Stomach (tissue), 9 donors: ENCODE results near the gene CCT3. TPM values are rescaled to one million over a fixed set of nuclear protein-coding genes. Genes with fewer than 3 reads are reported as not detected.

Source experiments
- DNase-seq, 2 donors: peaks; one replicate each; pipeline versions ENCODE4 v3.0.0 to v3.0.0-alpha.2; 2013 to 2019
- H3K27ac ChIP-seq, 5 donors: fragments of 200-600 bp in 4 of 5; sonication (generic) in 4 of 5; one replicate each; pipeline ENCODE4 v1.5.1; 2013 to 2019; ENCODE audit warnings: mild to moderate bottlenecking in 1 of 5, moderate library complexity in 1 of 5
- H3K27me3 ChIP-seq, 3 donors: fragments of 200-600 bp; sonication (generic); one replicate each; pipeline ENCODE4 v1.5.1; 2017 to 2019; ENCODE audit warnings: mixed run types in 1 of 3
- H3K36me3 ChIP-seq, 4 donors: fragments of 200-600 bp; sonication (generic); 1 replicate in 3 of 4; 2 replicates in 1 of 4; pipeline ENCODE4 v1.5.1; 2016 to 2019
- H3K4me1 ChIP-seq, 4 donors: fragments of 200-600 bp; sonication (generic); one replicate each; pipeline ENCODE4 v1.5.1; 2016 to 2019
- H3K4me3 ChIP-seq, 4 donors: fragments of 200-600 bp; sonication (generic) in 3 of 4; one replicate each; pipeline ENCODE4 v1.5.1; 2016 to 2019; ENCODE audit warnings: mild to moderate bottlenecking in 1 of 4
- H3K9me3 ChIP-seq, 4 donors: fragments of 200-600 bp; sonication (generic); one replicate each; pipeline ENCODE4 v1.5.1; 2016 to 2019
- CTCF ChIP-seq, 7 experiments: fragments of 450-650 bp in 4 of 7; fragments of 200-600 bp in 3 of 7; sonication (generic) in 3 of 7; IDR thresholded peaks; one replicate each; pipeline ENCODE4 v1.5.1; 2016 to 2019; ENCODE audit warnings: antibody characterized with exemption in 7 of 7, control low read depth in 2 of 7, mild to moderate bottlenecking in 1 of 7
- EP300 ChIP-seq: sonication (generic); formaldehyde crosslinking; IDR thresholded peaks from one replicate; pipeline ENCODE4 v1.6.1; 2017; ENCODE audit warnings: antibody characterized with exemption
- POLR2A ChIP-seq, 4 donors: fragments of 450-650 bp; IDR thresholded peaks; one replicate each; pipeline ENCODE4 v1.6.1; 2016; ENCODE audit warnings: antibody characterized with exemption in 4 of 4, control low read depth in 2 of 4, mild to moderate bottlenecking in 1 of 4, moderate library complexity in 1 of 4
- POLR2AphosphoS5 ChIP-seq, 3 donors: sonication (generic); formaldehyde crosslinking; IDR thresholded peaks; one replicate each; pipeline ENCODE4 v1.6.1; 2016; ENCODE audit warnings: antibody characterized with exemption in 3 of 3
- WGBS, 5 donors: extraction: QIAGEN DNeasy Blood & Tissue Kit in 3 of 5; methylation state at CpG; one replicate each; pipeline versions ENCODE4 v1.1.5 to v1.1.7; 2013 to 2018; 5-methylcytosine and 5-hydroxymethylcytosine counted together
- intact Hi-C: fragments of 100-400 bp; cut with DNase I; formaldehyde crosslinking; loops from one replicate; pipeline ENCODE4 v1.15.1; 2023; ENCODE audit warnings: low total_unique reads
- polyA plus RNA-seq, 3 donors: library from polyadenylated mRNA; stranded (reverse); fragments of 200-250 nt; gene quantifications; one replicate each; pipeline ENCODE4 v1.2.3, GENCODE V29; 2013
- total RNA-seq, 5 donors: library from RNA; depleted of rRNA; stranded (reverse); fragments of >200 nt; gene quantifications; one replicate each; pipeline versions ENCODE4 v1.1.0 to v1.2.3, GENCODE V29; 2014 to 2016
- donor health status: healthy with polysubstance abuse.
- donor health status: Bipolar disorder and iron deficiency.
- donor health status: healthy.

Gene CCT3
- total and polyA plus RNA-seq, 8 donors = 39.1 to 252 (median 119) TPM

GRCh38 chr1:156279837-156280236, 58.3 kb downstream of the CCT3 start:
- WGBS, 5 donors = 79 to 93% (median 89%) methylated on average over 3 of the region's 3 CpGs
- H3K36me3 ChIP-seq = peaks cover 40 to 53% (median 44%) of the 10 kb centered on the region in 4 donors
- H3K4me3 ChIP-seq = no peak overlapping the region
- TF ChIP-seq CTCF (IDR thresholded peaks at IDR 0.05) (no peak), POLR2AphosphoS5 (IDR thresholded peaks at IDR 0.05) (no peak), EP300 (no peak)
- intact Hi-C loops = no loop called here
- H3K4me1 ChIP-seq = peaks cover 24 to 48% (median 42%) of the 10 kb centered on the region in 4 donors
- H3K9me3 ChIP-seq = no peaks in the 10 kb centered on the region
- no peak for DNase-seq
- H3K27ac ChIP-seq = no peak overlapping the region
- no peaks in the 10 kb centered on the region for H3K27me3 ChIP-seq

- Histone ChIP-seq H3K36me3 (peaks cover 69 to 82% (median 73%) of the 10 kb centered on the region in 4 donors), H3K27ac (peak overlapping the region in 2 of 5 donors; percentile 20 to 32), H3K27me3 (no peaks in the 10 kb centered on the region), H3K9me3 (no peaks in the 10 kb centered on the region), H3K4me1 (peaks cover 17 to 27% (median 22%) of the 10 kb centered on the region in 4 donors), H3K4me3 (no peak overlapping the region)
- intact Hi-C loops = no loop called here
- WGBS, 5 donors = 70 to 89% (median 86%) methylated on average over 6 of the region's 6 CpGs
- no peak for TF ChIP-seq POLR2AphosphoS5 (IDR thresholded peaks at IDR 0.05)
- no peak for TF ChIP-seq EP300
- no peak for TF ChIP-seq POLR2A (IDR thresholded peaks at IDR 0.05)
- TF ChIP-seq CTCF (IDR thresholded peaks at IDR 0.05) = no peak
- no peak for DNase-seq
These were observed 61.1 kb downstream of the CCT3 start for GRCh38 chr1:156276966-156277381.

- H3K9me3 ChIP-seq = no peaks in the 10 kb centered on the region
- peaks cover 13 to 23% (median 18%) of the 10 kb centered on the region in 4 donors for H3K4me1 ChIP-seq
- peaks cover 73 to 86% (median 77%) of the 10 kb centered on the region in 4 donors for H3K36me3 ChIP-seq
- H3K27me3 ChIP-seq = no peaks in the 10 kb centered on the region
- H3K4me3 ChIP-seq = no peak overlapping the region
- H3K27ac ChIP-seq = peak overlapping the region in 2 of 5 donors; percentile 20 to 32
- intact Hi-C loops = no loop called here
- TF ChIP-seq EP300 (no peak), POLR2A (IDR thresholded peaks at IDR 0.05) (no peak), CTCF (IDR thresholded peaks at IDR 0.05) (no peak), POLR2AphosphoS5 (IDR thresholded peaks at IDR 0.05) (no peak)
- DNase-seq = no peak
These were observed 61.6 kb downstream of the CCT3 start for GRCh38 chr1:156276532-156276931.

- H3K27ac ChIP-seq = no peak overlapping the region
- intact Hi-C loops = no loop called here
- no peaks in the 10 kb centered on the region for H3K27me3 ChIP-seq
- DNase-seq = no peak
- no peak overlapping the region for H3K4me3 ChIP-seq
- 87 to 97% (median 96%) methylated on average over 3 of the region's 3 CpGs for WGBS, 5 donors
- no peaks in the 10 kb centered on the region for H3K9me3 ChIP-seq
- TF ChIP-seq POLR2A (IDR thresholded peaks at IDR 0.05) (no peak), CTCF (IDR thresholded peaks at IDR 0.05) (no peak), POLR2AphosphoS5 (IDR thresholded peaks at IDR 0.05) (no peak), EP300 (no peak)
- no peaks in the 10 kb centered on the region for H3K4me1 ChIP-seq
- H3K36me3 ChIP-seq = peaks cover 89 to 100% (median 99%) of the 10 kb centered on the region in 4 donors
These were observed 67.8 kb downstream of the CCT3 start for GRCh38 chr1:156270314-156270713.
